Measurements from ENCODE around the gene SMAD7.
"Not testable (repeated sequence)": the region's sequence is repeated elsewhere in the genome, so short reads cannot be mapped to it uniquely, and the experiment has no call there.

Gene SMAD7

DNA sequence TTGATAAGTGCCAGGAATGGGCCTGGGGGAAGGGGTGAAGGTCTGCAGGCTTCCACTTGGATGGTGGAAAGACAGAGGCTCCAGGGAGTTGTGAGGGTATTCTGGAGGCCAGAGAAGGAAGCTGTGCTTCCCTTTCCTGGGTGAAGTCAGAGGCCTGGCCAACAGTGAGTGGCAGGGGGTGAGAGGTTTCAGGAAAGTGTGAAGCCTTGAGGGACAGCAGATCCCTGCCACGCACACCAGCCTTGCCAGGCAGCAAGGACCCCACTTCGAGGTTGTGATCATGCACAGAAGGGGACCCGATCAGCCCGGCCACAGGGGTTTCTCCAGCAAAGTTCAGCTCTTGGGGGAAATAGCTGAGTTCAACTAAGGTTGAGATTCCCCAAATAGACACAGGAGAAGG lies 66.5 kb downstream of the SMAD7 start:
- DNase-seq (ENCODE audit: low spot score) (no peak), FAIRE-seq (no peak)

DNA sequence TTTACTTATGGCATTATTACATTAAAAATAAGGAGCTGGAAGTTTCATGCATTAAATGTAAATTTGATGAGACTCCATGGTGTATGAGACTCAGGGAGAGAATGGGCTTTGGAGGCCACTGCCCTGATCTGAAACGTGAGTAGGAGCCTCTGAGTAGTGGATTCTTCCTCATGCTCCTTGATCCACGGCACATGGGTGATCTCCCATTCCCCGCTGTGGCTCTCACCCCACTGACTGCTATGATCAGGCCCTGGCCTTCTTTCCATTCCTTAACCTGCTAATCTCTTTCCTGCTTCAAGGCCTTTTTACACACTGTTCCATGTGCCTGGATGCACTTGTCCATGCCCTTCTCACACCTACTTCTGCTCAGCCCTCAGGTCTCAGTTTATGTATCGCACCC lies 68.4 kb downstream of the SMAD7 start:
- no peak for FAIRE-seq

GRCh38 chr18:48880931-48881330 lies 69.8 kb downstream of the SMAD7 start:
- no peak for DNase-seq (ENCODE audit: low spot score)
- FAIRE-seq: no peak

More for the DNA sequence above, 68.4 kb downstream of the SMAD7 start:
- DNase-seq (ENCODE audit: low spot score): no peak

- no peak for DNase-seq (ENCODE audit: low spot score)
- no peak for FAIRE-seq
Observed at GRCh38 chr18:48879008-48879431, 71.7 kb downstream of the SMAD7 start.

- FAIRE-seq (no peak), DNase-seq (ENCODE audit: low spot score) (no peak)
Observed at GRCh38 chr18:48878471-48878870, 72.3 kb downstream of the SMAD7 start.

DNA sequence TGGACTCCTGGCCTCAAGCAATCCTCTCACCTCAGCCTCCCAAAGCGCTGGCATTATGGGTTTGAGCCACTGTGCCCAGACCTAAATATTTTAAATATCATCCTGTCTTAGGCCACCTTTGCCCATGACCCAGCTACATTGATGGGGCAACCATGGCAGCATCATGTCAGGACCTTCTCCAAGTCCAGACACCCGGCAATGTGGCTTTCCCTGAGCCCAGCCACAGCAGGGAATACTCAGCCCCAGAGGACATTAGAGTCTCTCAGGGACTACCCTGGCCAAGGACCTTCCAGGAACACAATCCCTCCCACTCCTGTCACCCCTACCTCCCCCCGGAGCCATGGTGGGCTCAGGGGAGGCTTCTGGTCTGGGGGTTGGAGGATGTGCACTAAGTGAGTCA lies 72.8 kb downstream of the SMAD7 start:
- no peak for DNase-seq (ENCODE audit: low spot score)

GRCh38 chr18:48876590-48876989 lies 74.2 kb downstream of the SMAD7 start:
- DNase-seq (ENCODE audit: low spot score): no peak
- FAIRE-seq: no peak

More for the DNA sequence above, 72.8 kb downstream of the SMAD7 start:
- no peak for FAIRE-seq

- DNase-seq (ENCODE audit: low spot score): peak; percentile 60
- peak; percentile 63 for FAIRE-seq
Observed at GRCh38 chr18:48875942-48876511, 74.7 kb downstream of the SMAD7 start.

DNA sequence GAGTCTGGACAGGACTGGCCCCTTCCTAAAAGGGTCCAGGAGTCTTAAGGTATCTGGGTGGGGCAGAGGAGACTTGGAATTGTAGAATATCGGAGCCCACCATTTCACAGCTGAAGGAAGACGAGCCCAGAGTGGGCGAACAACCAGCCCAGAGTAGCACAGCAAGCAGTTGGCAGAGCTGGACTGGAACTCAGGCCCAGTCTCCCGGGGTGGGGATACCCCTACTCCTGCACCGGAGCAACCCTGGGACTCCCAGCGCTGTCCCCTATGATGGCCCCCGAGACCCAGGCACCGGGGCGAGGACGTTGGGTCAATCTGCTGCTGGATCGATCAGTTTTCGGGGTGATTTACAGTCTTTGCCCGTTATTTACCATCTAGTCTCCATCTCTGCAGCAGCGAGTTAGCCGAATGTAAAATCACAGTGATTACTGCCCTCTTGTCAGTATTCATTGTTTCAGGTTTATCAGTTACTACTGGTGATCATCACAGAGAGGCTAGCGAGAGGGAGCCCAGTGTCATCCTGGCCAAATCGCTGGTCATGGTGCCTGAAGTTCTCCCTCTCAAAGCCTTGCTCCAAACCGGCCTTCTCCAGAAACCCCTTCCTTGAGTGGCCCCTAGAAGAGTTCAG lies 75.3 kb downstream of the SMAD7 start:
- no peak for FAIRE-seq
- no peak for DNase-seq (ENCODE audit: low spot score)

- FAIRE-seq: no peak
- DNase-seq (ENCODE audit: low spot score): no peak
Observed at GRCh38 chr18:48874701-48875162, 76.0 kb downstream of the SMAD7 start.

GRCh38 chr18:48874233-48874632 lies 76.5 kb downstream of the SMAD7 start:
- no peak for DNase-seq (ENCODE audit: low spot score)
- no peak for FAIRE-seq

DNA sequence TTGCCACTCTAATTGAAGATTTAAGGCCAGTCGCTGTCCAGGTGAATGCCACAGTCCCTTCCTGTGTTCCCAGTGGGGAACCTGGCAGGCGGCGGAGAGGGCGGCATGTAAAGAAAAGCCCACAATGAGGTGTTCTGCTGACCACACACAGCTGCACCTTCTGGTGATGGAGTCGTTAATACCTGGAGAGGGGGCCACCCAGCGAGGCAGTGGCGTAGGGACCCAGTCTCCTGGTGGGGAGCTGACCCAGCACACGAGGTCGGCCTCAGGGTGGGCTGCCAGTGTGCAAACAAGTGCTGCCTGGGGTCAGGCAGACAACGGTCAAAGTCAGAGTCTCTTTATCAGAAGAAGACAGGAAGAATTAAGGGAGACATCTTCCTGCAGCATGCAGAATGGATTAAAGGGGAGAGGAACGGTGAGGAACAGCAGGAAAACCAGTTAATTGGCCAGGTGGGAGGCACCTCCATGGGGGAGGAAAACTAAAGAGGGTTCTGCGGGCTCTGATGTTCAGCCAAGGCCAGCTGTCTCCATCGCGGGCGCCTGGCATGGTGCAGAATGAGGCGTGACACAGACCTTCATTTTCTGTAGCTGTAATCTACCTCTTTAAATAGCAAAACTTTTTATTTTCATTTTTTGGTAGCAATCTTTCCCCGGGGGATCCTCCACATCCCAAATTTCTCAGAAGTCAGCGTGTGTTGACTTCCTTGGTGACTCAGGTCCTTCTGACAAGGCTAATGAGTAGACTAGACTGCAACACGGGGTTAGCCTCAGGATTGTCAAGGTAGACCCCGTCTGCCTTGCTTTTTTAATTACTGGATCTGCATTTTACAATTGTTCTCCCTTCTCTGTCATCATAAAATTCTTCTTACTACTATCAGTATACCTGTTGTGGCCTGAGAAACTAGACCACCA lies 78.3 kb downstream of the SMAD7 start:
- FAIRE-seq (no peak), DNase-seq (ENCODE audit: low spot score) (peak; percentile 7)

GRCh38 chr18:48871391-48872166 lies 79.2 kb downstream of the SMAD7 start:
- no peak for FAIRE-seq

DNA sequence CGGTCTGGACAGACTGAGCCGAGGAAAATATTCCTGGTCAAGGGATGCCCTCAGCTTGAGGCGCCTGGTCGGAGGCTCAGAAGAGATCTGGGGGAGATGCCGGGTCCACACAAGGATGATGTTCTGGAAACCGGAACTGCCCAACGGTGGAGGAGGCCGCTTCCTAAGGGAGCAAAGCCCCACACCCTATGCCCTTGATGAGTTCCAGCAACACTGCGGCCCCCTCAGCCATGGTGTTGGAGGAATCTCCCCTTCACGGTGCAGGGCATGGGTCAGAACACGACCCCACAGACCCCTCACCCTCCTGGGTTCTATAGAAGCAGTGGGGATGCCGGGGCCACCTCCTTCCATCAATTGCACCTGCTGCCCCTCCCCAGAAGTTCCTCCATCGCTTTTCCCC lies 79.8 kb downstream of the SMAD7 start:
- not testable (repeated sequence) for FAIRE-seq; DNase-seq (ENCODE audit: low spot score)

More at GRCh38 chr18:48871391-48872166, 79.2 kb downstream of the SMAD7 start:
- DNase-seq (ENCODE audit: low spot score): no peak

All from RCC 7860 (cell line).